Aorta (tissue), 5 donors: ENCODE results near the gene DOK7. TPM values are rescaled to one million over a fixed set of nuclear protein-coding genes. Genes with fewer than 3 reads are reported as not detected.
"Not testable (repeated sequence)": the region's sequence is repeated elsewhere in the genome, so short reads cannot be mapped to it uniquely, and the experiment has no call there.

ENCODE experiments used
- ATAC-seq: fragments of 200-7000 bp; cut with Tn5 transposase; one replicate; pipeline ENCODE4 v1.9.1; 2022; ENCODE audit warnings: moderate library complexity; ENCODE audit not compliant: low FRiP score
- DNase-seq, 2 donors: peaks; one replicate each; pipeline ENCODE4 v3.0.0-alpha.2; 2020
- H3K27ac ChIP-seq, 2 donors: one replicate each; pipeline ENCODE4 v1.5.1; 2013; ENCODE audit warnings: low read length in 2 of 2, mild to moderate bottlenecking in 2 of 2, moderate library complexity in 2 of 2, control low read depth in 1 of 2, inconsistent platforms in 1 of 2, low read depth in 1 of 2
- H3K27me3 ChIP-seq, 2 donors: one replicate each; pipeline ENCODE4 v1.6.1; 2013; ENCODE audit warnings: control low read depth in 1 of 2, low read length in 1 of 2, mild to moderate bottlenecking in 1 of 2, moderate library complexity in 1 of 2; ENCODE audit not compliant: insufficient read depth in 2 of 2, control insufficient read depth in 1 of 2
- H3K36me3 ChIP-seq, 2 donors: one replicate each; pipeline ENCODE4 v1.6.1; 2013; ENCODE audit warnings: control low read depth in 1 of 2, low read length in 1 of 2, mild to moderate bottlenecking in 1 of 2; ENCODE audit not compliant: insufficient read depth in 2 of 2, control insufficient read depth in 1 of 2
- H3K4me1 ChIP-seq, 2 donors: one replicate each; pipeline ENCODE4 v1.6.1; 2013; ENCODE audit warnings: low read length in 2 of 2, control low read depth in 1 of 2, mild to moderate bottlenecking in 1 of 2, moderate library complexity in 1 of 2; ENCODE audit not compliant: insufficient read depth in 2 of 2, control insufficient read depth in 1 of 2
- H3K4me3 ChIP-seq, 2 donors: one replicate each; pipeline ENCODE4 v1.5.1; 2013; ENCODE audit warnings: low read length in 2 of 2, control low read depth in 1 of 2, mild to moderate bottlenecking in 1 of 2
- H3K9me3 ChIP-seq: one replicate; pipeline ENCODE4 v1.6.1; 2013; ENCODE audit warnings: mild to moderate bottlenecking, low read length; ENCODE audit not compliant: control insufficient read depth
- WGBS, 2 donors: extraction: QIAGEN DNeasy Blood & Tissue Kit; methylation state at CpG; one replicate each; pipeline ENCODE4 v1.1.7; 2013; 5-methylcytosine and 5-hydroxymethylcytosine counted together
- intact Hi-C, 2 donors: fragments of 100-400 bp; cut with DNase I; formaldehyde crosslinking; loops; one replicate each; pipeline versions ENCODE4 v1.14.2 to v1.15.0; 2022
- polyA plus RNA-seq, 2 donors: library from polyadenylated mRNA; stranded (reverse); fragments of 200-250 nt; gene quantifications; one replicate each; pipeline ENCODE4 v1.2.3, GENCODE V29; 2013
- total RNA-seq, 2 donors: library from RNA; stranded (reverse); fragmentation: NEBNext Ultra II Directional; extraction: Animal tissue kit (Norgen Biotek cat#: 25700); gene quantifications; one replicate each; pipeline ENCODE4 v1.2.1, GENCODE V29; 2021
- donor health status: healthy with polysubstance abuse.
- donor health status: Bipolar disorder and iron deficiency.
- donor health status: DM: no; HTN: no; CAD: no.
- donor health status: DM: no; HTN: no; CAD: no.
- donor health status: DM: yes; HTN: yes; CAD: no.

DOK7 gene
- total and polyA plus RNA-seq, 4 donors, result 3.3 to 9.1 (median 4.7) TPM

- ATAC-seq, result no peak
- peaks cover 0 to 11% of the 10 kb centered on the region in 2 donors for H3K36me3 ChIP-seq
- WGBS, 2 donors, result 86 to 98% methylated on average over 10 of the region's 10 CpGs
These were observed 45.4 kb downstream of the DOK7 start for GRCh38 chr4:3508542-3508941.

GRCh38 chr4:3510481-3510880, 47.4 kb downstream of the DOK7 start:
- WGBS, 2 donors, result 93 to 95% methylated on average over 16 of the region's 16 CpGs
- intact Hi-C loops, result no loop called here
- peaks cover 0 to 11% of the 10 kb centered on the region in 2 donors for H3K36me3 ChIP-seq

More at GRCh38 chr4:3508542-3508941, 45.4 kb downstream of the DOK7 start:
- no peaks in the 10 kb centered on the region for H3K27me3 ChIP-seq
- intact Hi-C loops, result no loop called here
- no peak overlapping the region for H3K4me3 ChIP-seq
- H3K9me3 ChIP-seq, result no peaks in the 10 kb centered on the region
- no peak overlapping the region for H3K27ac ChIP-seq
- DNase-seq, result no peak
- no peaks in the 10 kb centered on the region for H3K4me1 ChIP-seq

GRCh38 chr4:3511187-3511586, 48.1 kb downstream of the DOK7 start:
- no peaks in the 10 kb centered on the region for H3K9me3 ChIP-seq
- intact Hi-C loops, result no loop called here
- 96 to 97% methylated on average over 6 of the region's 6 CpGs for WGBS, 2 donors
- no peak overlapping the region for H3K4me3 ChIP-seq
- DNase-seq, result no peak
- H3K36me3 ChIP-seq, result peaks cover 0 to 14% of the 10 kb centered on the region in 2 donors
- no peak for ATAC-seq
- H3K27ac ChIP-seq, result no peak overlapping the region
- H3K27me3 ChIP-seq, result no peaks in the 10 kb centered on the region
- H3K4me1 ChIP-seq, result no peaks in the 10 kb centered on the region

More at GRCh38 chr4:3510481-3510880, 47.4 kb downstream of the DOK7 start:
- Histone ChIP-seq H3K9me3 (no peaks in the 10 kb centered on the region), H3K4me1 (no peaks in the 10 kb centered on the region), H3K27ac (no peak overlapping the region), H3K4me3 (no peak overlapping the region), H3K27me3 (no peaks in the 10 kb centered on the region)
- no peak for DNase-seq
- no peak for ATAC-seq

GRCh38 chr4:3511601-3512000, 48.5 kb downstream of the DOK7 start:
- DNase-seq, intact Hi-C loops, H3K4me3 ChIP-seq, H3K4me1 ChIP-seq, H3K27ac ChIP-seq, ATAC-seq, H3K9me3 ChIP-seq, H3K27me3 ChIP-seq: not testable (repeated sequence)
- whole genome bisulfite sequencing, 2 donors, result 96 to 98% methylated on average over 20 to 21 of the region's 27 CpGs
- H3K36me3 ChIP-seq, result peaks cover 0 to 16% of the 10 kb centered on the region in 2 donors

- Histone ChIP-seq H3K9me3 (no peaks in the 10 kb centered on the region), H3K4me3 (no peak overlapping the region), H3K27me3 (no peaks in the 10 kb centered on the region), H3K4me1 (no peaks in the 10 kb centered on the region), H3K36me3 (peaks cover 0 to 20% of the 10 kb centered on the region in 2 donors), H3K27ac (no peak overlapping the region)
- whole genome bisulfite sequencing, 2 donors, result 29 to 58% methylated on average over 13 of the region's 13 CpGs
- intact Hi-C loops, result no loop called here
- DNase-seq (peak in 1 of 2 donors; percentile 57), ATAC-seq (peak; percentile 65)
These were observed 49.2 kb downstream of the DOK7 start for GRCh38 chr4:3512279-3512678.

GRCh38 chr4:3512719-3513118, 49.6 kb downstream of the DOK7 start:
- Histone ChIP-seq H3K4me1 (no peaks in the 10 kb centered on the region), H3K27me3 (no peaks in the 10 kb centered on the region), H3K4me3 (no peak overlapping the region), H3K27ac (no peak overlapping the region), H3K36me3 (peaks cover 0 to 24% of the 10 kb centered on the region in 2 donors), H3K9me3 (no peaks in the 10 kb centered on the region)
- 86 to 89% methylated on average over 22 of the region's 22 CpGs for WGBS, 2 donors
- DNase-seq (no peak), ATAC-seq (peak; percentile 6)
- intact Hi-C loops, result no loop called here

GRCh38 chr4:3513807-3514206, 50.7 kb downstream of the DOK7 start:
- 95 to 97% methylated on average over 18 of the region's 18 CpGs for WGBS, 2 donors

GRCh38 chr4:3514221-3514780, 51.2 kb downstream of the DOK7 start:
- ATAC-seq, result no peak
- intact Hi-C loops, result no loop called here

More at GRCh38 chr4:3513807-3514206, 50.7 kb downstream of the DOK7 start:
- no peak overlapping the region for H3K27ac ChIP-seq
- no peaks in the 10 kb centered on the region for H3K9me3 ChIP-seq
- H3K36me3 ChIP-seq, result peaks cover 0 to 23% of the 10 kb centered on the region in 2 donors
- DNase-seq (no peak), ATAC-seq (no peak)
- no peaks in the 10 kb centered on the region for H3K27me3 ChIP-seq
- intact Hi-C loops, result no loop called here
- H3K4me1 ChIP-seq, result no peaks in the 10 kb centered on the region
- no peak overlapping the region for H3K4me3 ChIP-seq

GRCh38 chr4:3514806-3515501, 51.8 kb downstream of the DOK7 start:
- Histone ChIP-seq H3K4me1 (no peaks in the 10 kb centered on the region), H3K27me3 (no peaks in the 10 kb centered on the region), H3K9me3 (no peaks in the 10 kb centered on the region), H3K4me3 (no peak overlapping the region), H3K36me3 (peaks cover 4 to 23% of the 10 kb centered on the region in 2 donors), H3K27ac (no peak overlapping the region)
- ATAC-seq, result no peak
- 90% methylated on average over 31 of the region's 31 CpGs for WGBS, 2 donors
- DNase-seq, result peak; percentile 44 to 64
- intact Hi-C loops, result no loop called here

More at GRCh38 chr4:3514221-3514780, 51.2 kb downstream of the DOK7 start:
- no peak for DNase-seq
- H3K27ac ChIP-seq, result no peak overlapping the region
- H3K9me3 ChIP-seq, result no peaks in the 10 kb centered on the region
- WGBS, 2 donors, result 90 to 92% methylated on average over 16 to 17 of the region's 17 CpGs
- H3K4me1 ChIP-seq, result no peaks in the 10 kb centered on the region
- H3K4me3 ChIP-seq, result no peak overlapping the region
- H3K27me3 ChIP-seq, result no peaks in the 10 kb centered on the region
- H3K36me3 ChIP-seq, result peaks cover 0 to 21% of the 10 kb centered on the region in 2 donors
